ENCODE results near the gene ESRRG.
A peak's percentile ranks its signal among the peaks of the same experiment; 100 is the strongest.

Gene ESRRG

GRCh38 chr1:216566641-216567205 is 156.5 kb downstream of the ESRRG start:
- TF ChIP-seq CTCF (IDR thresholded peaks at IDR 0.05; ENCODE audit: low read depth, low read length), result 0 out of 2 replicates have a peak, but pooled peaks have one; percentile 29
- no peak overlapping the region for H3K4me3 ChIP-seq (ENCODE audit: low read depth, low read length)

DNA sequence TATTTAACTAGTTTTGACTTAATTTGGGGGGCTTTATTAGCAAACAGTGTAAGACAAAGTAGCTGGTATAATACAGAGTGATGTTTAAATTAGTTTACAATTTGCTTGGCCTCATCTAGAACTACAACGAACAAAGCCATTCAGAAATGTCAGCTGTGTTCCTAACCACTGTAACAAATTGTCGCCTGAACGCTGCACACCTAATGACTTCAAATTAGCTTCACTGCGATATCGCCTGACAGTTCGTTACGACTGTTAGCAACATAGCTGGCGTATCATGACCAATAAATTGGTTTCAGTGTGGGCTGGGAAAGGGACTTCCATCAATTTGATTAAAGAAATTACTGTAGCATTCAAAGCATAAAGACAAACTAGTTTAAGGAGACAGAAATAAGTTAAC is 160.1 kb downstream of the ESRRG start:
- no peak for TF ChIP-seq CTCF (IDR thresholded peaks at IDR 0.05; ENCODE audit: low read depth, low read length)
- H3K4me3 ChIP-seq (ENCODE audit: low read depth, low read length), result no peak overlapping the region

DNA sequence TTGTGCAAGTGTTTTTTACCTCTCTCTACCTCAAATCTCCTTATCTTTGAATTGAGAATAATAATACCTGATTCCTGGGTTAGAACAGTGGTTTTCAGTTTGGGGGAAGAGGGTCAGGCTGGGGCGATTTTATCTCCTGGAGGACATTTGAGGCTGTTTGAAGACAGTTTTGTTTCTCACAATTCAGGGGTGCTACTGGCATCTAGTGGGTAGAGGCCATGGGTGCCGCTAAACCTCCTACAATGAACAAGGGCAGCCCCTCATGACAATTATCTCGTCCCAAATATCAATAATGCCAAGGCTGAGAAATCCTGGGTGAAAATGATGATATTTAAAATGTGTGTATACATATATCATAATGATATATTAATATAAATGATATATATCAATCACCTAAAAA is 160.8 kb downstream of the ESRRG start:
- TF ChIP-seq CTCF (IDR thresholded peaks at IDR 0.05; ENCODE audit: low read depth, low read length), result no peak; the same call in 1 of the 2 replicates
- no peak overlapping the region for H3K4me3 ChIP-seq (ENCODE audit: low read depth, low read length)

DNA sequence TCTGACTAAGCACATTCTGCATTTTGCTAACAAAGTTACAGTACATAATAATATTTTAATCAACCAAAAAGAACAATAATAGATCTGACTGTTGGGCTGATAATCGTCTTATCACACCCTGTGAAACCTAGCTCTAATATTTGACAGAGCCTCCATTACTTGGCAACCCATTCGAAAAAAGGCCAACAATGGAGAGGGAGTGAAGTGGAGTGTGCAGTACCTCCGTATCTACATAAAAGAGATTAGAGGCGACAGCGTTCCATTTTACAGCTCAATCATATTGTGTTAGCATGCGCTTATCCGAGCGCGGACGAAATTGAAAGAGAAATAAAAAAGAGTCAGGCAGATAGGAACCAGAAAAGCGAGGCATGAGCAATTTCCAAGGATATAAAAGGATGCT is 162.7 kb downstream of the ESRRG start:
- no peak for TF ChIP-seq CTCF (IDR thresholded peaks at IDR 0.05; ENCODE audit: low read depth, low read length)
- H3K4me3 ChIP-seq (ENCODE audit: low read depth, low read length), result no peak overlapping the region

DNA sequence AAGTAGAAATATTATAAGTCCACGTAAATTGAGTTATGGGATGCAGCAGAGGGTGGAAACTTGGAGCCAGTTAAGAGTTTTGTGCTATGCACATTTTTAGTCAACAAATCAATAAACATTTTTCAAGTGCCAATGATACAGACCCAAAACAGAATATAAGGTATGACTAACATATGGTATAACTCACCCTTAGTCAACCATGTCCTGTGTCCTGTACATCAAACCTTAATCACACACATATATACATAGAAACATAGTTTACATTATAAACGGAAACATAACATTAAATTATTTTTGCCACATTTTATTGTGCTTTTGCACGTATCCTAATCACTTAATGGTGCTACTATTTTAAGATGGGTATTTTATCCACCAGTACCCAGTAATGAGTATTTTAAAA is 163.9 kb downstream of the ESRRG start:
- H3K4me3 ChIP-seq (ENCODE audit: low read depth, low read length), result no peak overlapping the region
- TF ChIP-seq CTCF (IDR thresholded peaks at IDR 0.05; ENCODE audit: low read depth, low read length), result no peak

GRCh38 chr1:216555653-216556052 is 167.6 kb downstream of the ESRRG start:
- TF ChIP-seq CTCF (IDR thresholded peaks at IDR 0.05; ENCODE audit: low read depth, low read length), result no peak
- no peak overlapping the region for H3K4me3 ChIP-seq (ENCODE audit: low read depth, low read length)

GRCh38 chr1:216554934-216555333 is 168.3 kb downstream of the ESRRG start:
- TF ChIP-seq CTCF (IDR thresholded peaks at IDR 0.05; ENCODE audit: low read depth, low read length), result no peak
- no peak overlapping the region for H3K4me3 ChIP-seq (ENCODE audit: low read depth, low read length)
